GM04503 (cell line): ENCODE results near the gene PTPN20.
"Not testable (repeated sequence)": the region's sequence is repeated elsewhere in the genome, so short reads cannot be mapped to it uniquely, and the experiment has no call there.

Source experiments
- DNase-seq: peaks from one replicate; pipeline ENCODE4 v3.0.0-alpha.2; 2012; ENCODE audit warnings: low read depth

The PTPN20 gene

GRCh38 chr10:46952540-46952939, 41.3 kb downstream of the PTPN20 start:
- not testable (repeated sequence) for DNase-seq

GRCh38 chr10:46960742-46961141, 49.5 kb downstream of the PTPN20 start:
- DNase-seq = not testable (repeated sequence)

- not testable (repeated sequence) for DNase-seq
These were observed 52.1 kb downstream of the PTPN20 start for GRCh38 chr10:46963356-46963755.

GRCh38 chr10:46967013-46967412, 55.8 kb downstream of the PTPN20 start:
- not testable (repeated sequence) for DNase-seq

GRCh38 chr10:46980223-46980622, 69.0 kb downstream of the PTPN20 start:
- not testable (repeated sequence) for DNase-seq

GRCh38 chr10:46987233-46987924, 76.2 kb downstream of the PTPN20 start:
- DNase-seq = not testable (repeated sequence)

- DNase-seq = no peak
These were observed 81.8 kb downstream of the PTPN20 start for GRCh38 chr10:46992803-46993561.

GRCh38 chr10:46995234-46995633, 84.0 kb downstream of the PTPN20 start:
- no peak for DNase-seq

- no peak for DNase-seq
These were observed 87.0 kb downstream of the PTPN20 start for GRCh38 chr10:46998192-46998591.

- no peak for DNase-seq
These were observed 87.4 kb downstream of the PTPN20 start for GRCh38 chr10:46998595-46998994.

- DNase-seq = no peak
These were observed 88.0 kb downstream of the PTPN20 start for GRCh38 chr10:46999217-46999616.

- DNase-seq = no peak
These were observed 97.5 kb downstream of the PTPN20 start for GRCh38 chr10:47008769-47009168.

- DNase-seq = no peak
These were observed 98.1 kb downstream of the PTPN20 start for GRCh38 chr10:47009215-47009838.

GRCh38 chr10:47010036-47010435, 98.8 kb downstream of the PTPN20 start:
- DNase-seq = no peak

GRCh38 chr10:47012214-47012613, 101.0 kb downstream of the PTPN20 start:
- no peak for DNase-seq

GRCh38 chr10:47013507-47014154, 102.4 kb downstream of the PTPN20 start:
- DNase-seq = no peak

- DNase-seq = no peak
These were observed 104.2 kb downstream of the PTPN20 start for GRCh38 chr10:47015404-47015803.

GRCh38 chr10:47016564-47016963, 105.3 kb downstream of the PTPN20 start:
- DNase-seq = no peak

- no peak for DNase-seq
These were observed 107.0 kb downstream of the PTPN20 start for GRCh38 chr10:47018026-47018735.

GRCh38 chr10:47019155-47020145, 108.2 kb downstream of the PTPN20 start:
- no peak for DNase-seq

GRCh38 chr10:47020471-47020870, 109.2 kb downstream of the PTPN20 start:
- peak; percentile 21 for DNase-seq
